Hepatocyte (in vitro differentiated cells): ENCODE results near the gene CNPPD1. TPM values are rescaled to one million over a fixed set of nuclear protein-coding genes. Genes with fewer than 3 reads are reported as not detected.
"Not testable (repeated sequence)": the region's sequence is repeated elsewhere in the genome, so short reads cannot be mapped to it uniquely, and the experiment has no call there.

ENCODE experiments used
- DNase-seq: peaks from one replicate; pipeline ENCODE4 v3.0.0-alpha.2; 2016; ENCODE audit warnings: low spot score
- H2AFZ ChIP-seq: fragments of 200-600 bp; sonication (generic); 2 replicates; pipeline ENCODE4 v1.6.0; 2016; ENCODE audit warnings: antibody characterized with exemption, mild to moderate bottlenecking
- H3K27ac ChIP-seq: fragments of 200-600 bp; sonication (generic); 2 replicates; pipeline ENCODE4 v1.5.1; 2016; ENCODE audit warnings: mild to moderate bottlenecking
- H3K27me3 ChIP-seq: fragments of 200-600 bp; sonication (generic); 2 replicates; pipeline ENCODE4 v1.6.1; 2016
- H3K36me3 ChIP-seq: fragments of 200-600 bp; sonication (generic); replicated peaks from 2 replicates; pipeline ENCODE4 v1.5.1; 2016; ENCODE audit warnings: low read depth; ENCODE audit not compliant: insufficient read depth
- H3K4me1 ChIP-seq: fragments of 200-600 bp; sonication (generic); 2 replicates; pipeline ENCODE4 v1.5.1; 2016; ENCODE audit warnings: mild to moderate bottlenecking, moderate library complexity; ENCODE audit not compliant: insufficient read depth
- H3K4me2 ChIP-seq: fragments of 200-600 bp; sonication (generic); 2 replicates; pipeline ENCODE4 v1.6.0; 2016
- H3K4me3 ChIP-seq: fragments of 200-600 bp; sonication (generic); 2 replicates; pipeline ENCODE4 v1.5.1; 2016; ENCODE audit warnings: mild to moderate bottlenecking
- H3K79me2 ChIP-seq: fragments of 200-600 bp; sonication (generic); 2 replicates; pipeline ENCODE4 v1.6.0; 2017; ENCODE audit warnings: mild to moderate bottlenecking
- H3K9me2 ChIP-seq: fragments of 200-600 bp; sonication (generic); replicated peaks from 2 replicates; pipeline ENCODE4 v1.6.0; 2017; ENCODE audit warnings: mild to moderate bottlenecking; ENCODE audit not compliant: insufficient read depth
- H3K9me3 ChIP-seq: fragments of 200-600 bp; sonication (generic); 2 replicates; pipeline ENCODE4 v1.5.1; 2016; ENCODE audit warnings: low read depth, mild to moderate bottlenecking
- H4K20me1 ChIP-seq: fragments of 200-600 bp; sonication (generic); 2 replicates; pipeline ENCODE4 v1.6.0; 2016; ENCODE audit warnings: mild to moderate bottlenecking; ENCODE audit not compliant: insufficient read depth, poor library complexity, severe bottlenecking
- CTCF ChIP-seq: fragments of 200-600 bp; sonication (generic); IDR thresholded peaks from 2 replicates; pipeline ENCODE4 v1.5.1; 2016; ENCODE audit warnings: antibody characterized with exemption, mild to moderate bottlenecking; ENCODE audit not compliant: poor library complexity
- EZH2 ChIP-seq: fragments of 200-600 bp; sonication (generic); IDR thresholded peaks from 2 replicates; pipeline ENCODE4 v1.6.1; 2016; ENCODE audit warnings: antibody characterized with exemption, mild to moderate bottlenecking, borderline replicate concordance
- EZH2phosphoT487 ChIP-seq: fragments of 200-600 bp; sonication (generic); IDR thresholded peaks from one replicate; pipeline ENCODE4 v1.6.1; 2018; ENCODE audit warnings: antibody characterized with exemption, mild to moderate bottlenecking, low read depth, moderate library complexity; ENCODE audit not compliant: unreplicated experiment, severe bottlenecking
- WGBS: methylation state at CpG from one replicate; pipeline ENCODE4 v1.1.6; 2016; ENCODE audit warnings: low lambda C conversion rate; ENCODE audit errors: missing lambda C conversion rate; 5-methylcytosine and 5-hydroxymethylcytosine counted together
- polyA plus RNA-seq: library from polyadenylated mRNA; unstranded; fragments of >200 nt; fragmentation: Nextera tagmentation; extraction: Ambion mirVana; gene quantifications from 2 replicates; pipeline ENCODE4 v1.2.1, GENCODE V29; 2016
- total RNA-seq: library from RNA; depleted of rRNA; stranded (reverse); fragments of >200 nt; gene quantifications from 2 replicates; pipeline ENCODE4 v1.2.3, GENCODE V29; 2014

CNPPD1 gene
- total and polyA plus RNA-seq, 2 experiments from 2014 or later: 34.0 to 49.4 TPM

GRCh38 chr2:219204425-219205164 is 27.9 kb upstream of the CNPPD1 start:
- WGBS: 98% methylated on average over 7 of the region's 7 CpGs

GRCh38 chr2:219201331-219201730 is 24.6 kb upstream of the CNPPD1 start:
- H2AFZ ChIP-seq, H3K4me1 ChIP-seq, H3K36me3 ChIP-seq, H3K79me2 ChIP-seq, H3K27ac ChIP-seq, H4K20me1 ChIP-seq, H3K9me3 ChIP-seq, H3K27me3 ChIP-seq, DNase-seq, H3K9me2 ChIP-seq, H3K4me3 ChIP-seq, H3K4me2 ChIP-seq: not testable (repeated sequence)
- WGBS: 93% methylated on average over 20 of the region's 21 CpGs

More at GRCh38 chr2:219204425-219205164, 27.9 kb upstream of the CNPPD1 start:
- no peaks in the 10 kb centered on the region for H3K27me3 ChIP-seq
- no peaks in the 10 kb centered on the region for H3K36me3 ChIP-seq
- no peak overlapping the region for H3K4me3 ChIP-seq
- no peak for DNase-seq
- H3K27ac ChIP-seq: no peak overlapping the region
- no peaks in the 10 kb centered on the region for H3K9me2 ChIP-seq
- no peaks in the 10 kb centered on the region for H3K9me3 ChIP-seq
- no peak for TF ChIP-seq EZH2
- TF ChIP-seq EZH2phosphoT487: no peak
- H4K20me1 ChIP-seq: peaks cover 3% of the 10 kb centered on the region
- H3K4me2 ChIP-seq: no peak overlapping the region
- peaks cover 6% of the 10 kb centered on the region for H3K79me2 ChIP-seq
- H3K4me1 ChIP-seq: peaks cover 20% of the 10 kb centered on the region
- H2AFZ ChIP-seq: no peak overlapping the region

- not testable (repeated sequence) for H3K4me2 ChIP-seq, H3K27ac ChIP-seq, DNase-seq
Measured at GRCh38 chr2:219200502-219201326, 24.0 kb upstream of the CNPPD1 start.

GRCh38 chr2:219199470-219200211 is 22.9 kb upstream of the CNPPD1 start:
- Histone ChIP-seq H3K36me3 (no peaks in the 10 kb centered on the region), H3K4me2 (no peak overlapping the region), H3K79me2 (no peaks in the 10 kb centered on the region), H3K27ac (no peak overlapping the region), H3K9me2 (no peaks in the 10 kb centered on the region), H3K4me1 (no peaks in the 10 kb centered on the region), H2AFZ (no peak overlapping the region), H3K4me3 (no peak overlapping the region), H4K20me1 (no peaks in the 10 kb centered on the region), H3K27me3 (no peaks in the 10 kb centered on the region), H3K9me3 (no peaks in the 10 kb centered on the region)
- TF ChIP-seq CTCF (no peak), EZH2 (no peak), EZH2phosphoT487 (no peak)
- 83% methylated on average over 12 of the region's 12 CpGs for WGBS
- no peak for DNase-seq

More at GRCh38 chr2:219200502-219201326, 24.0 kb upstream of the CNPPD1 start:
- not testable (repeated sequence) for H3K9me3 ChIP-seq, H3K79me2 ChIP-seq, H3K9me2 ChIP-seq, H3K27me3 ChIP-seq, H4K20me1 ChIP-seq, H3K36me3 ChIP-seq, H3K4me3 ChIP-seq, H2AFZ ChIP-seq, H3K4me1 ChIP-seq
- 80% methylated on average over 26 of the region's 26 CpGs for WGBS
